Fibroblast of lung (primary cell): ENCODE data around the gene USP11. TPM values are rescaled to one million over a fixed set of nuclear protein-coding genes. Genes with fewer than 3 reads are reported as not detected.
"Not testable (repeated sequence)": the region's sequence is repeated elsewhere in the genome, so short reads cannot be mapped to it uniquely, and the experiment has no call there.

ENCODE experiments used
- DNase-seq, 2 donors: peaks; one replicate each; pipeline versions ENCODE4 v3.0.0 to v3.0.0-alpha.2; 2010; ENCODE audit warnings: low read depth in 2 of 2
- H2AFZ ChIP-seq: 2 replicates; pipeline ENCODE4 v1.5.1; 2012; ENCODE audit warnings: low read length, control low read depth, inconsistent platforms
- H3K27ac ChIP-seq: 2 replicates; pipeline ENCODE4 v1.5.1; 2011; ENCODE audit warnings: low read length, control low read depth; ENCODE audit not compliant: insufficient read depth
- H3K27me3 ChIP-seq: 2 replicates; pipeline ENCODE4 v1.5.1; 2011; ENCODE audit warnings: mild to moderate bottlenecking, low read length; ENCODE audit not compliant: control insufficient read depth, insufficient read depth
- H3K36me3 ChIP-seq: 2 replicates; pipeline ENCODE4 v1.5.1; 2011; ENCODE audit warnings: low read length; ENCODE audit not compliant: control insufficient read depth, insufficient read depth
- H3K4me1 ChIP-seq: 2 replicates; pipeline ENCODE4 v1.5.1; 2011; ENCODE audit warnings: low read length; ENCODE audit not compliant: control insufficient read depth, insufficient read depth; ENCODE audit errors: extremely low read depth
- H3K4me2 ChIP-seq: 2 replicates; pipeline ENCODE4 v1.5.1; 2011; ENCODE audit warnings: low read length, control low read depth; ENCODE audit not compliant: insufficient read depth; ENCODE audit errors: extremely low read depth
- H3K4me3 ChIP-seq, 4 experiments: fragments of 200-600 bp in 1 of 4; sonication (generic) in 1 of 4; replicated peaks in 1 of 4; 2 replicates each; pipeline ENCODE4 v1.5.1; 2011 to 2016; ENCODE audit warnings: low read length in 4 of 4, low read depth in 3 of 4, mild to moderate bottlenecking in 3 of 4, control low read depth in 2 of 4, inconsistent platforms in 1 of 4, mixed read lengths in 1 of 4; ENCODE audit not compliant: insufficient read depth in 1 of 4; ENCODE audit errors: control extremely low read depth in 1 of 4
- H3K79me2 ChIP-seq: 2 replicates; pipeline ENCODE4 v1.5.1; 2012; ENCODE audit warnings: mild to moderate bottlenecking, low read length, inconsistent platforms; ENCODE audit not compliant: control insufficient read depth, insufficient read depth
- H3K9ac ChIP-seq: 2 replicates; pipeline ENCODE4 v1.5.1; 2011; ENCODE audit warnings: mild to moderate bottlenecking, low read length, control low read depth; ENCODE audit not compliant: insufficient read depth
- H3K9me3 ChIP-seq: 2 replicates; pipeline ENCODE4 v1.5.1; 2012; ENCODE audit warnings: low read depth, low read length; ENCODE audit not compliant: control insufficient read depth, insufficient read depth
- H4K20me1 ChIP-seq: 2 replicates; pipeline ENCODE4 v1.5.1; 2011; ENCODE audit warnings: low read length; ENCODE audit not compliant: control insufficient read depth, insufficient read depth; ENCODE audit errors: extremely low read depth
- CTCF ChIP-seq, 2 donors: IDR thresholded peaks in 1 of 2; conservative IDR thresholded peaks in 1 of 2; 1 replicate in 1 of 2; 2 replicates in 1 of 2; pipeline ENCODE4 v1.5.1; 2011 to 2012; ENCODE audit warnings: low read length in 2 of 2, control low read depth in 1 of 2, inconsistent platforms in 1 of 2, low read depth in 1 of 2, mild to moderate bottlenecking in 1 of 2
- EZH2 ChIP-seq: IDR thresholded peaks from 2 replicates; pipeline ENCODE4 v1.5.1; 2012; ENCODE audit warnings: low read length, control low read depth, mild to moderate bottlenecking; ENCODE audit errors: missing control alignments
- polyA plus RNA-seq, 2 donors: library from polyadenylated mRNA; depleted of rRNA in 1 of 2; stranded (reverse) in 1 of 2; unstranded in 1 of 2; fragments of >200 nt; gene quantifications; 2 replicates each; pipeline ENCODE4 v1.2.1, GENCODE V29; 2011 to 2012; ENCODE audit warnings: missing spikeins in 1 of 2
- total RNA-seq: library from RNA; depleted of rRNA; stranded (reverse); fragments of >200 nt; gene quantifications from 2 replicates; pipeline ENCODE4 v1.2.1, GENCODE V29; 2014

Gene USP11
- total and polyA plus RNA-seq, 2 donors (not counting 1 experiment from before 2014, with no cell fraction given) = 24.6 to 47.9 TPM

DNA sequence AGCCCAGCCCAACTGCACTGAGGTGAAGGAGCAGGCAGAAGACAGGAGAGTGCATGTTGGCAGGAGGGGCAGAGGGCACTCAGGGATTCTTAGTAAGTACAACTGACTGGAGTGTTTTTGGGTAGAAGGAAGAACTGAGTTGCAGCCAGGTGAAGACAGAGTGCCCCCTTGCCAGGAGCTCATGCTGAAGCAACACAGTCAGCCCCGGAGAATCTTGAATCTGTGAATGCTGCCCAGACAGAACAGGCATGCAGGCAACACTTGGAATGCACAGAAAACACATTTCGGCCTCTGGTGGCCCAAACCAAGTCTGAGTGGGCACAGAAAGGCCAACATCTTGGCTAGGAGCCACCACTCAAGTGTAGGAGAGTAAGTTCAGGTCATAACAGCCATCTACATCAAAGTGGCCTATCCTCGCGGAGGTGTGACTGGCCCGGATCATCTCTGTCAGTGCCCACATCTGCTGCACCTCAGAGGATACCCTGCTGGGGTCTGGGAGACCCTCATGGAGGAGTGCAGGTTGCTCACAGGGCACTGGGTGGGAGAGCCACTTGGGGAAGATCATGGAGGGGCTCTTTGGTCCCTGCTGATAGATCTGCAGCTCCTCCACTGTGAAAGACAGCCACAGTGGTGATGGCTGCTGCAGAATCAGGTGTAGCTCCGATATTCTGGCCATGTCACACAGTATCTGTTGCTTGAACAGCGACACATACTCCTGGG is 40.4 kb downstream of the USP11 start:
- Histone ChIP-seq H3K9ac (no peak overlapping the region), H3K4me2 (no peak overlapping the region), H3K9me3 (no peaks in the 10 kb centered on the region), H3K27ac (no peak overlapping the region), H4K20me1 (no peaks in the 10 kb centered on the region), H3K27me3 (no peaks in the 10 kb centered on the region), H3K79me2 (no peaks in the 10 kb centered on the region), H3K36me3 (no peaks in the 10 kb centered on the region), H2AFZ (no peak overlapping the region), H3K4me3 (no peak overlapping the region), H3K4me1 (no peaks in the 10 kb centered on the region)
- no peak for TF ChIP-seq EZH2
- DNase-seq = no peak

DNA sequence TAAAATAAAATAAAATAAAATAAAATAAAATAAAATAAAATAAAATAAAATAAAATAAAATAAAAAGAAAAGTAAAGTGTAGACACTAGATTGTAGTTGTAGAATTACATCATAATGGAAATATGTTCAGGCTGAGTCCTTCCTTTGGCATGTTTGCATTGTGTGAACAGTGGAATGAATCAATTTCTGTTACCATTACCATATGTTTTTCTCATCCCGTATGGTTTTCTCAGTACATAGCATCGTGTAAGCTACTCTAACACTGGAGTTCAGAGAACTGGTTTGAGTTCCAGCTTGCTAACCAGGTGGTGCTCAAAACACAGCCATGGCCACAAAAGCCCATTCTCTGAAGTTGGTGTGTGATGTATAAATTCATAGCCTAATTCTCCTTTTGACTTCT is 45.9 kb downstream of the USP11 start:
- H3K4me1 ChIP-seq = no peaks in the 10 kb centered on the region
- H3K4me3 ChIP-seq = no peak overlapping the region
- H3K36me3 ChIP-seq = no peaks in the 10 kb centered on the region
- H3K9ac ChIP-seq = no peak overlapping the region
- no peak for TF ChIP-seq CTCF (conservative IDR thresholded peaks at IDR 0.05 in 1 of 2, IDR thresholded peaks at IDR 0.05 in 1 of 2; ENCODE audit: low read depth in 1 of 2, low read length in 2 of 2)
- no peak for TF ChIP-seq EZH2
- H3K79me2 ChIP-seq = no peaks in the 10 kb centered on the region
- H3K4me2 ChIP-seq = no peak overlapping the region
- no peaks in the 10 kb centered on the region for H4K20me1 ChIP-seq
- no peaks in the 10 kb centered on the region for H3K9me3 ChIP-seq
- peak; percentile 46 to 61 for DNase-seq
- no peaks in the 10 kb centered on the region for H3K27me3 ChIP-seq
- no peak overlapping the region for H2AFZ ChIP-seq
- no peak overlapping the region for H3K27ac ChIP-seq

- no peak for TF ChIP-seq EZH2
- TF ChIP-seq CTCF (conservative IDR thresholded peaks at IDR 0.05 in 1 of 2, IDR thresholded peaks at IDR 0.05 in 1 of 2; ENCODE audit: low read depth in 1 of 2, low read length in 2 of 2) = no peak
- H3K4me1 ChIP-seq = no peaks in the 10 kb centered on the region
- H3K9me3 ChIP-seq = no peaks in the 10 kb centered on the region
- H3K27me3 ChIP-seq = no peaks in the 10 kb centered on the region
- peak overlapping the region; percentile 26 for H2AFZ ChIP-seq
- no peaks in the 10 kb centered on the region for H3K79me2 ChIP-seq
- H3K36me3 ChIP-seq = no peaks in the 10 kb centered on the region
- no peak overlapping the region for H3K4me3 ChIP-seq
- no peaks in the 10 kb centered on the region for H4K20me1 ChIP-seq
- no peak overlapping the region for H3K4me2 ChIP-seq
- no peak overlapping the region for H3K9ac ChIP-seq
- no peak overlapping the region for H3K27ac ChIP-seq
- DNase-seq = peak; percentile 41 to 69
Observed at GRCh38 chrX:47283015-47283771, 50.4 kb downstream of the USP11 start.

GRCh38 chrX:47284616-47285015 is 51.8 kb downstream of the USP11 start:
- not testable (repeated sequence) for DNase-seq, H4K20me1 ChIP-seq, H3K4me2 ChIP-seq, H3K27ac ChIP-seq, H2AFZ ChIP-seq, H3K36me3 ChIP-seq, H3K79me2 ChIP-seq, H3K9me3 ChIP-seq, H3K4me3 ChIP-seq, H3K27me3 ChIP-seq, H3K9ac ChIP-seq, H3K4me1 ChIP-seq
